OCI-LY3 (cell line): ENCODE data around the gene ASF1A.

Experiments used
- CTCF ChIP-seq: fragments of 200-600, 300-600 bp; sonication (generic); IDR thresholded peaks from 2 replicates; pipeline ENCODE4 v1.5.1; 2014; ENCODE audit warnings: antibody characterized with exemption, low read length, low read depth
- EZH2phosphoT487 ChIP-seq: fragments of 200-600 bp; shearing (Covaris generic); IDR thresholded peaks from 2 replicates; pipeline ENCODE4 v1.6.1; 2018; ENCODE audit warnings: antibody characterized with exemption, mixed run types, low read depth

GRCh38 chr6:118934461-118935330, 40.7 kb downstream of the ASF1A start, which contains the start of gene MCM9:
- TF ChIP-seq CTCF (no peak), EZH2phosphoT487 (no peak)
